Gastroesophageal sphincter (tissue), 3 donors: ENCODE data around the gene ABCA1.

Source experiments
- POLR2A ChIP-seq, 2 donors: fragments of 450-650 bp; IDR thresholded peaks; one replicate each; pipeline ENCODE4 v1.6.1; 2017; ENCODE audit warnings: antibody characterized with exemption in 2 of 2, mild to moderate bottlenecking in 2 of 2, moderate library complexity in 1 of 2
- POLR2AphosphoS5 ChIP-seq: sonication (generic); formaldehyde crosslinking; IDR thresholded peaks from one replicate; pipeline ENCODE4 v1.6.1; 2017; ENCODE audit warnings: antibody characterized with exemption
- TF ChIP-seq, protein P1 (sequence below), 4 experiments: fragments of 200-600 bp in 2 of 4; fragments of 450-650 bp in 2 of 4; sonication (generic) in 1 of 4; IDR thresholded peaks; one replicate each; pipeline ENCODE4 v1.5.1; 2017 to 2019; ENCODE audit warnings: antibody characterized with exemption in 4 of 4, mild to moderate bottlenecking in 2 of 4, moderate library complexity in 2 of 4

DNA sequence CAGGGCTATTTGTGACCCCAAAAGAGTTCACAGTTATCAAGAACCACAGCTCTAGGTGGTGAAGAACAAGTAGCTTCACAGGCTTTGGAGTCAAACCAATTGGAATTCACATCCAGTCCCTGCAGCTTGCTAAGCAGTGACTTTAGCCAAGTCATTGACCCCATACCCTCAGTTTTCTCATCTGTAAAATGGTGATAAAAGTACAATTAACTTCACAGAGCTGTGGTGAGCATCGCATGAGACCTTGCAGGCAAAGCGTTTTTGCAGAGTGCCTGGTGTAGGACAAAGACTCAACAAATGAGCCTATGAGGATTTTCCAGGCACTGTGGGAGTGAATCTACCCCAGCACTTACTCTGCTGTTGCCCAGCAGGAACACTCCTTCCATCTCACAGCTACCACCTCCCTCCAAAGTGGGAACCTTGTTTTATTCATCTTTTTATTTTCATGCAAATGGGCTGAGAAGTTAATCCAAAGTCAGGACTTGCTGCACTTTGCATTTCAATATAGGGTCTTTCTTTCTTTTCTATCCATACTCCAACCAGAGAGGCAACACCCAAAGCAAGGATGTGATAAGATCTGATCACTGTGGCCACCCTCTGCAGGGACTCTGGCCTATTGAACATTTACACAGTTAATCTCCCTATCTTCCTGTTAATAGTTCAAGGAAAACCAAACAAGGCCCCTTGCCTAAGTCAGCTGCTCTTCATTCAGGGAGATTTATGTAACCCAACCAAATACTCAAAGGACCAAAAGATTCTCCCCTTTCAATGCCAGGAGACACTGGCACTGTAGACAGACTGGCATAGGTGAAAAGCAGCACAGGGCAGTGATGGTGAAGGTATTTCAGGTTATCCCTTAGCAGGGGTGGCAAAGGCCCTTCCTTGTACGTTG is 41.9 kb downstream of the ABCA1 start:
- TF ChIP-seq, protein P1, sequence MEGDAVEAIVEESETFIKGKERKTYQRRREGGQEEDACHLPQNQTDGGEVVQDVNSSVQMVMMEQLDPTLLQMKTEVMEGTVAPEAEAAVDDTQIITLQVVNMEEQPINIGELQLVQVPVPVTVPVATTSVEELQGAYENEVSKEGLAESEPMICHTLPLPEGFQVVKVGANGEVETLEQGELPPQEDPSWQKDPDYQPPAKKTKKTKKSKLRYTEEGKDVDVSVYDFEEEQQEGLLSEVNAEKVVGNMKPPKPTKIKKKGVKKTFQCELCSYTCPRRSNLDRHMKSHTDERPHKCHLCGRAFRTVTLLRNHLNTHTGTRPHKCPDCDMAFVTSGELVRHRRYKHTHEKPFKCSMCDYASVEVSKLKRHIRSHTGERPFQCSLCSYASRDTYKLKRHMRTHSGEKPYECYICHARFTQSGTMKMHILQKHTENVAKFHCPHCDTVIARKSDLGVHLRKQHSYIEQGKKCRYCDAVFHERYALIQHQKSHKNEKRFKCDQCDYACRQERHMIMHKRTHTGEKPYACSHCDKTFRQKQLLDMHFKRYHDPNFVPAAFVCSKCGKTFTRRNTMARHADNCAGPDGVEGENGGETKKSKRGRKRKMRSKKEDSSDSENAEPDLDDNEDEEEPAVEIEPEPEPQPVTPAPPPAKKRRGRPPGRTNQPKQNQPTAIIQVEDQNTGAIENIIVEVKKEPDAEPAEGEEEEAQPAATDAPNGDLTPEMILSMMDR (IDR thresholded peaks at IDR 0.05), result no peak
- no peak for TF ChIP-seq POLR2A (IDR thresholded peaks at IDR 0.05)
- TF ChIP-seq POLR2AphosphoS5, result no peak
